ENCODE data around the gene CD99.

The CD99 gene

GRCh38 chrX:2684256-2684655 lies 6.8 kb upstream of the CD99 start:
- DNase-seq (ENCODE audit: low read depth): no peak
- no peak overlapping the region for H3K4me3 ChIP-seq (ENCODE audit: low read length)
- no peak for TF ChIP-seq CTCF (conservative IDR thresholded peaks at IDR 0.05; ENCODE audit: low read depth, low read length)

GRCh38 chrX:2685886-2686285 lies 5.2 kb upstream of the CD99 start:
- TF ChIP-seq CTCF (conservative IDR thresholded peaks at IDR 0.05; ENCODE audit: low read depth, low read length): no peak
- no peak overlapping the region for H3K4me3 ChIP-seq (ENCODE audit: low read length)
- no peak for DNase-seq (ENCODE audit: low read depth)

GRCh38 chrX:2689773-2690666 lies 1.1 kb upstream of the CD99 start:
- no peak for TF ChIP-seq CTCF (conservative IDR thresholded peaks at IDR 0.05; ENCODE audit: low read depth, low read length)
- H3K4me3 ChIP-seq (ENCODE audit: low read length): peak overlapping the region; percentile 78
- no peak for DNase-seq (ENCODE audit: low read depth)

- no peak for DNase-seq (ENCODE audit: low read depth)
- no peak for TF ChIP-seq CTCF (conservative IDR thresholded peaks at IDR 0.05; ENCODE audit: low read depth, low read length)
- H3K4me3 ChIP-seq (ENCODE audit: low read length): peak overlapping the region; percentile 78
These were observed 587 bp downstream of the CD99 start for GRCh38 chrX:2691543-2692220.

GRCh38 chrX:2692221-2693112 lies 1.4 kb downstream of the CD99 start:
- H3K4me3 ChIP-seq (ENCODE audit: low read length): peak overlapping the region; percentile 78
- no peak for TF ChIP-seq CTCF (conservative IDR thresholded peaks at IDR 0.05; ENCODE audit: low read depth, low read length)
- no peak for DNase-seq (ENCODE audit: low read depth)

GRCh38 chrX:2693113-2694002 lies 2.3 kb downstream of the CD99 start:
- TF ChIP-seq CTCF (conservative IDR thresholded peaks at IDR 0.05; ENCODE audit: low read depth, low read length): no peak
- H3K4me3 ChIP-seq (ENCODE audit: low read length): no peak overlapping the region
- DNase-seq (ENCODE audit: low read depth): no peak
